Tibial artery (tissue), 4 donors: Measurements from ENCODE around the gene CABLES2.

Experiments used
- DNase-seq, 2 donors: peaks; one replicate each; pipeline ENCODE4 v3.0.0-alpha.2; 2019
- H3K27ac ChIP-seq, 2 donors: fragments of 200-600 bp; sonication (generic) in 1 of 2; 1 replicate in 1 of 2; 2 replicates in 1 of 2; pipeline ENCODE4 v1.5.1; 2018 to 2019; ENCODE audit warnings: mild to moderate bottlenecking in 1 of 2
- H3K27me3 ChIP-seq, 2 donors: fragments of 200-600 bp; sonication (generic) in 1 of 2; one replicate each; pipeline versions ENCODE4 v1.5.1 to v1.6.0; 2016 to 2019
- H3K36me3 ChIP-seq, 3 donors: fragments of 200-600 bp; sonication (generic) in 2 of 3; one replicate each; pipeline ENCODE4 v1.5.1; 2016 to 2019; ENCODE audit warnings: mild to moderate bottlenecking in 2 of 3
- H3K4me1 ChIP-seq, 4 donors: fragments of 200-600 bp; sonication (generic) in 2 of 4; 1 replicate in 3 of 4; 2 replicates in 1 of 4; pipeline ENCODE4 v1.5.1; 2016 to 2019
- H3K4me3 ChIP-seq, 2 donors: fragments of 200-600 bp; sonication (generic) in 1 of 2; 1 replicate in 1 of 2; 2 replicates in 1 of 2; pipeline ENCODE4 v1.5.1; 2018 to 2019; ENCODE audit warnings: mild to moderate bottlenecking in 2 of 2
- H3K9me3 ChIP-seq, 3 donors: fragments of 200-600 bp; sonication (generic) in 1 of 3; one replicate each; pipeline ENCODE4 v1.5.1; 2016 to 2019
- intact Hi-C: fragments of 100-400 bp; cut with DNase I; formaldehyde crosslinking; loops from one replicate; pipeline ENCODE4 v1.15.0; 2023; ENCODE audit warnings: low total_unique reads
- TF ChIP-seq, protein P1 (sequence below), 2 experiments: fragments of 200-600 bp in 1 of 2; fragments of 450-650 bp in 1 of 2; IDR thresholded peaks; one replicate each; pipeline ENCODE4 v1.5.1; 2017 to 2019; ENCODE audit warnings: antibody characterized with exemption in 2 of 2, mild to moderate bottlenecking in 1 of 2, moderate library complexity in 1 of 2

The CABLES2 gene

GRCh38 chr20:62446888-62447869 lies 40.1 kb upstream of the CABLES2 start:
- intact Hi-C loops: no loop called here
- Histone ChIP-seq H3K4me3 (no peak overlapping the region), H3K4me1 (no peaks in the 10 kb centered on the region), H3K27me3 (peaks cover 0 to 76% of the 10 kb centered on the region in 2 donors), H3K27ac (no peak overlapping the region), H3K9me3 (no peaks in the 10 kb centered on the region), H3K36me3 (no peaks in the 10 kb centered on the region)
- no peak for DNase-seq
- TF ChIP-seq, protein P1, sequence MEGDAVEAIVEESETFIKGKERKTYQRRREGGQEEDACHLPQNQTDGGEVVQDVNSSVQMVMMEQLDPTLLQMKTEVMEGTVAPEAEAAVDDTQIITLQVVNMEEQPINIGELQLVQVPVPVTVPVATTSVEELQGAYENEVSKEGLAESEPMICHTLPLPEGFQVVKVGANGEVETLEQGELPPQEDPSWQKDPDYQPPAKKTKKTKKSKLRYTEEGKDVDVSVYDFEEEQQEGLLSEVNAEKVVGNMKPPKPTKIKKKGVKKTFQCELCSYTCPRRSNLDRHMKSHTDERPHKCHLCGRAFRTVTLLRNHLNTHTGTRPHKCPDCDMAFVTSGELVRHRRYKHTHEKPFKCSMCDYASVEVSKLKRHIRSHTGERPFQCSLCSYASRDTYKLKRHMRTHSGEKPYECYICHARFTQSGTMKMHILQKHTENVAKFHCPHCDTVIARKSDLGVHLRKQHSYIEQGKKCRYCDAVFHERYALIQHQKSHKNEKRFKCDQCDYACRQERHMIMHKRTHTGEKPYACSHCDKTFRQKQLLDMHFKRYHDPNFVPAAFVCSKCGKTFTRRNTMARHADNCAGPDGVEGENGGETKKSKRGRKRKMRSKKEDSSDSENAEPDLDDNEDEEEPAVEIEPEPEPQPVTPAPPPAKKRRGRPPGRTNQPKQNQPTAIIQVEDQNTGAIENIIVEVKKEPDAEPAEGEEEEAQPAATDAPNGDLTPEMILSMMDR (IDR thresholded peaks at IDR 0.05): no peak

GRCh38 chr20:62446481-62446880 lies 39.4 kb upstream of the CABLES2 start:
- H3K9me3 ChIP-seq: no peaks in the 10 kb centered on the region
- no peak overlapping the region for H3K4me3 ChIP-seq
- H3K4me1 ChIP-seq: no peaks in the 10 kb centered on the region

GRCh38 chr20:62445553-62446340 lies 38.7 kb upstream of the CABLES2 start:
- peaks cover 0 to 79% of the 10 kb centered on the region in 2 donors for H3K27me3 ChIP-seq
- no peak for DNase-seq

More at GRCh38 chr20:62446481-62446880, 39.4 kb upstream of the CABLES2 start:
- TF ChIP-seq, protein P1 (IDR thresholded peaks at IDR 0.05): no peak
- H3K27ac ChIP-seq: no peak overlapping the region
- H3K27me3 ChIP-seq: peaks cover 0 to 80% of the 10 kb centered on the region in 2 donors
- intact Hi-C loops: no loop called here
- H3K36me3 ChIP-seq: no peaks in the 10 kb centered on the region
- no peak for DNase-seq

GRCh38 chr20:62444286-62444685 lies 37.2 kb upstream of the CABLES2 start:
- H3K36me3 ChIP-seq: no peaks in the 10 kb centered on the region
- H3K27ac ChIP-seq: no peak overlapping the region
- no peak for DNase-seq
- H3K4me3 ChIP-seq: no peak overlapping the region
- no peaks in the 10 kb centered on the region for H3K9me3 ChIP-seq
- no peaks in the 10 kb centered on the region for H3K4me1 ChIP-seq
- peaks cover 0 to 79% of the 10 kb centered on the region in 2 donors for H3K27me3 ChIP-seq
- intact Hi-C loops: no loop called here
- TF ChIP-seq, protein P1 (IDR thresholded peaks at IDR 0.05): no peak

More at GRCh38 chr20:62445553-62446340, 38.7 kb upstream of the CABLES2 start:
- intact Hi-C loops: no loop called here
- Histone ChIP-seq H3K9me3 (no peaks in the 10 kb centered on the region), H3K4me3 (no peak overlapping the region), H3K4me1 (no peaks in the 10 kb centered on the region), H3K36me3 (no peaks in the 10 kb centered on the region), H3K27ac (no peak overlapping the region)
- TF ChIP-seq, protein P1 (IDR thresholded peaks at IDR 0.05): no peak

GRCh38 chr20:62441987-62442539 lies 35.0 kb upstream of the CABLES2 start:
- Histone ChIP-seq H3K9me3 (no peaks in the 10 kb centered on the region), H3K36me3 (no peaks in the 10 kb centered on the region), H3K27ac (no peak overlapping the region), H3K27me3 (peaks cover 0 to 71% of the 10 kb centered on the region in 2 donors), H3K4me1 (peaks cover 0 to 6% (median 0%) of the 10 kb centered on the region in 4 donors), H3K4me3 (no peak overlapping the region)
- intact Hi-C loops: no loop called here
- no peak for DNase-seq
- TF ChIP-seq, protein P1 (IDR thresholded peaks at IDR 0.05): no peak
